OCI-LY1 (cell line): ENCODE results near the gene ERAP2.

Source experiments
- H2AFZ ChIP-seq: fragments of 200-600 bp; sonication (generic), shearing (Covaris generic); 2 replicates; pipeline ENCODE4 v1.6.0; 2014; ENCODE audit warnings: antibody characterized with exemption, mild to moderate bottlenecking, low read length
- H3F3A ChIP-seq: fragments of 200-600 bp; sonication (generic), shearing (Covaris generic); 2 replicates; pipeline ENCODE4 v1.6.0; 2014; ENCODE audit warnings: mild to moderate bottlenecking, antibody characterized with exemption, low read length, moderate library complexity; ENCODE audit not compliant: insufficient read depth
- H3K27ac ChIP-seq: fragments of 200-600 bp; sonication (generic); 2 replicates; pipeline ENCODE4 v1.5.1; 2014; ENCODE audit warnings: low read length, mixed run types, mild to moderate bottlenecking, low read depth; ENCODE audit not compliant: poor library complexity, severe bottlenecking
- H3K27me3 ChIP-seq: fragments of 200-600 bp; sonication (generic); 2 replicates; pipeline ENCODE4 v1.6.0; 2014; ENCODE audit warnings: antibody characterized with exemption, mild to moderate bottlenecking, low read length, moderate library complexity; ENCODE audit not compliant: insufficient read depth
- H3K36me3 ChIP-seq: fragments of 200-600 bp; sonication (generic); 2 replicates; pipeline ENCODE4 v1.6.1; 2014; ENCODE audit warnings: mild to moderate bottlenecking, antibody characterized with exemption, low read length, moderate library complexity, mixed read lengths; ENCODE audit not compliant: insufficient read depth
- H3K4me1 ChIP-seq: fragments of 200-600 bp; sonication (generic); 2 replicates; pipeline ENCODE4 v1.5.1; 2014; ENCODE audit warnings: mild to moderate bottlenecking, low read length, moderate library complexity; ENCODE audit not compliant: insufficient read depth, severe bottlenecking
- H3K4me2 ChIP-seq: fragments of 200-600 bp; sonication (generic), shearing (Covaris generic); 2 replicates; pipeline ENCODE4 v1.6.1; 2014; ENCODE audit warnings: low read length
- H3K4me3 ChIP-seq: fragments of 200-600 bp; sonication (generic); 2 replicates; pipeline ENCODE4 v1.5.1; 2014; ENCODE audit warnings: low read length, low read depth, mild to moderate bottlenecking, mixed read lengths; ENCODE audit not compliant: poor library complexity, severe bottlenecking
- H3K79me2 ChIP-seq: fragments of 200-600 bp; shearing (Covaris generic); 2 replicates; pipeline ENCODE4 v1.6.1; 2016; ENCODE audit warnings: mixed run types, low read length, mixed read lengths; ENCODE audit not compliant: insufficient read depth
- H3K9ac ChIP-seq: fragments of 200-600 bp; sonication (generic), shearing (Covaris generic); 2 replicates; pipeline ENCODE4 v1.6.1; 2014; ENCODE audit warnings: mild to moderate bottlenecking, low read length, mixed read lengths
- H3K9me2 ChIP-seq: fragments of 200-600 bp; sonication (generic), shearing (Covaris generic); 2 replicates; pipeline ENCODE4 v1.6.1; 2014; ENCODE audit warnings: low read depth, mild to moderate bottlenecking, low read length, mixed read lengths
- H3K9me3 ChIP-seq: fragments of 200-600 bp; shearing (Covaris generic); 2 replicates; pipeline ENCODE4 v1.6.1; 2014; ENCODE audit warnings: low read length, mixed read lengths
- H4K20me1 ChIP-seq: fragments of 200-600 bp; sonication (generic), shearing (Covaris generic); 2 replicates; pipeline ENCODE4 v1.6.0; 2016; ENCODE audit warnings: mild to moderate bottlenecking, low read length; ENCODE audit not compliant: insufficient read depth
- CTCF ChIP-seq: fragments of 200-600 bp; sonication (generic), shearing (Covaris generic); IDR thresholded peaks from 2 replicates; pipeline ENCODE4 v1.5.1; 2017; ENCODE audit warnings: mild to moderate bottlenecking, antibody characterized with exemption, low read length, moderate library complexity, mixed read lengths
- EZH2 ChIP-seq: fragments of 200-600 bp; sonication (generic), shearing (Covaris generic); IDR thresholded peaks from 2 replicates; pipeline ENCODE4 v1.8.0; 2017; ENCODE audit warnings: borderline replicate concordance, mixed run types, mild to moderate bottlenecking, antibody characterized with exemption, low read length, moderate library complexity, mixed read lengths

ERAP2 gene

GRCh38 chr5:96968614-96969013 is 92.3 kb downstream of the ERAP2 start:
- H3K79me2 ChIP-seq: peaks cover 100% of the 10 kb centered on the region

More at GRCh38 chr5:96968614-96969013, 92.3 kb downstream of the ERAP2 start:
- Histone ChIP-seq H3K4me1 (peaks cover 66% of the 10 kb centered on the region), H3K27ac (no peak overlapping the region), H3K4me3 (no peak overlapping the region), H2AFZ (no peak overlapping the region), H3K9me3 (no peaks in the 10 kb centered on the region), H3F3A (peaks cover 3% of the 10 kb centered on the region; the same call in 1 of the 2 replicates), H3K9me2 (no peaks in the 10 kb centered on the region), H3K9ac (no peak overlapping the region), H3K27me3 (no peaks in the 10 kb centered on the region), H3K36me3 (peaks cover 56% of the 10 kb centered on the region), H4K20me1 (no peaks in the 10 kb centered on the region), H3K4me2 (no peak overlapping the region; the same call in 1 of the 2 replicates)
- no peak for TF ChIP-seq CTCF
- no peak for TF ChIP-seq EZH2
